Loucy (cell line): ENCODE measurements around the gene PPP1R14C.

ENCODE experiments used
- H2AFZ ChIP-seq: fragments of 200-600 bp; sonication (generic); 2 replicates; pipeline ENCODE4 v1.6.0; 2016; ENCODE audit warnings: antibody characterized with exemption, mild to moderate bottlenecking, low read length, moderate library complexity
- H3F3A ChIP-seq: fragments of 200-600 bp; 2 replicates; pipeline ENCODE4 v1.6.0; 2016; ENCODE audit warnings: antibody characterized with exemption, low read depth, mild to moderate bottlenecking
- H3K27me3 ChIP-seq: fragments of 200-600 bp; sonication (generic); 2 replicates; pipeline ENCODE4 v1.6.1; 2014; ENCODE audit warnings: low read length, mild to moderate bottlenecking; ENCODE audit not compliant: insufficient read depth, poor library complexity, severe bottlenecking
- H3K36me3 ChIP-seq: fragments of 200-600 bp; sonication (generic); 2 replicates; pipeline ENCODE4 v1.6.1; 2016; ENCODE audit warnings: low read length; ENCODE audit not compliant: insufficient read depth
- H3K4me1 ChIP-seq: fragments of 200-600 bp; sonication (generic); 2 replicates; pipeline ENCODE4 v1.5.1; 2014; ENCODE audit warnings: low read length, mild to moderate bottlenecking; ENCODE audit not compliant: insufficient read depth, poor library complexity, severe bottlenecking
- H3K4me2 ChIP-seq: fragments of 200-600 bp; sonication (generic); 2 replicates; pipeline ENCODE4 v1.6.0; 2014; ENCODE audit warnings: antibody characterized with exemption, low read length, low read depth, mild to moderate bottlenecking; ENCODE audit not compliant: poor library complexity, severe bottlenecking
- H3K4me3 ChIP-seq: fragments of 200-600 bp; sonication (generic); 2 replicates; pipeline ENCODE4 v1.5.1; 2014; ENCODE audit warnings: low read length, mild to moderate bottlenecking, mixed read lengths; ENCODE audit not compliant: poor library complexity, severe bottlenecking
- H3K79me2 ChIP-seq: fragments of 200-600 bp; sonication (generic); 2 replicates; pipeline ENCODE4 v1.6.1; 2014; ENCODE audit warnings: low read length; ENCODE audit not compliant: insufficient read depth
- H3K9ac ChIP-seq: fragments of 200-600 bp; sonication (generic); 2 replicates; pipeline ENCODE4 v1.6.0; 2014; ENCODE audit warnings: mild to moderate bottlenecking, low read depth, low read length, moderate library complexity; ENCODE audit not compliant: poor library complexity, severe bottlenecking
- H3K9me2 ChIP-seq: fragments of 200-600 bp; sonication (generic); replicated peaks from 2 replicates; pipeline ENCODE4 v1.6.1; 2016; ENCODE audit warnings: low read depth, low read length, mixed read lengths
- H3K9me3 ChIP-seq: fragments of 200-600 bp; sonication (generic); 2 replicates; pipeline ENCODE4 v1.6.1; 2014; ENCODE audit warnings: mild to moderate bottlenecking, antibody characterized with exemption, low read length, low read depth; ENCODE audit not compliant: insufficient read depth
- H4K20me1 ChIP-seq: fragments of 200-600 bp; sonication (generic); 2 replicates; pipeline ENCODE4 v1.6.0; 2014; ENCODE audit warnings: antibody characterized with exemption, low read length, mild to moderate bottlenecking; ENCODE audit not compliant: insufficient read depth, poor library complexity, severe bottlenecking
- CTCF ChIP-seq: fragments of 200-600 bp; sonication (generic); conservative IDR thresholded peaks from 2 replicates; pipeline ENCODE4 v1.5.1; 2014; ENCODE audit warnings: mild to moderate bottlenecking, antibody characterized with exemption, low read length
- EZH2phosphoT487 ChIP-seq: fragments of 200-600 bp; IDR thresholded peaks from 2 replicates; pipeline ENCODE4 v1.6.1; 2018; ENCODE audit warnings: antibody characterized with exemption, mild to moderate bottlenecking, moderate library complexity, borderline replicate concordance

PPP1R14C gene

GRCh38 chr6:150263765-150264404, 121.0 kb downstream of the PPP1R14C start:
- no peaks in the 10 kb centered on the region for H4K20me1 ChIP-seq
- H3F3A ChIP-seq = no peaks in the 10 kb centered on the region
- no peaks in the 10 kb centered on the region for H3K27me3 ChIP-seq
- no peak for TF ChIP-seq CTCF
- TF ChIP-seq EZH2phosphoT487 = no peak
- no peaks in the 10 kb centered on the region for H3K36me3 ChIP-seq
- H3K9me2 ChIP-seq = no peaks in the 10 kb centered on the region
- H3K9ac ChIP-seq = no peak overlapping the region
- H2AFZ ChIP-seq = no peak overlapping the region
- H3K9me3 ChIP-seq = no peaks in the 10 kb centered on the region
- no peak overlapping the region for H3K4me3 ChIP-seq
- no peaks in the 10 kb centered on the region for H3K4me1 ChIP-seq
- H3K79me2 ChIP-seq = no peaks in the 10 kb centered on the region
- no peak overlapping the region for H3K4me2 ChIP-seq

- H3K4me2 ChIP-seq = no peak overlapping the region
- no peaks in the 10 kb centered on the region for H4K20me1 ChIP-seq
- H3K27me3 ChIP-seq = no peaks in the 10 kb centered on the region
- H3K9me3 ChIP-seq = no peaks in the 10 kb centered on the region
- H3K79me2 ChIP-seq = no peaks in the 10 kb centered on the region
- no peak overlapping the region for H3K4me3 ChIP-seq
- H3K4me1 ChIP-seq = no peaks in the 10 kb centered on the region
- TF ChIP-seq EZH2phosphoT487 (no peak), CTCF (no peak)
- no peak overlapping the region for H2AFZ ChIP-seq
- H3K36me3 ChIP-seq = no peaks in the 10 kb centered on the region
- H3F3A ChIP-seq = no peaks in the 10 kb centered on the region
- no peak overlapping the region for H3K9ac ChIP-seq
- H3K9me2 ChIP-seq = no peaks in the 10 kb centered on the region
Measured at GRCh38 chr6:150266309-150266708, 123.5 kb downstream of the PPP1R14C start.

GRCh38 chr6:150266963-150267685, 124.3 kb downstream of the PPP1R14C start:
- no peaks in the 10 kb centered on the region for H3K9me2 ChIP-seq
- no peaks in the 10 kb centered on the region for H3K9me3 ChIP-seq
- H4K20me1 ChIP-seq = no peaks in the 10 kb centered on the region
- TF ChIP-seq CTCF (no peak), EZH2phosphoT487 (no peak)
- no peaks in the 10 kb centered on the region for H3K79me2 ChIP-seq
- no peaks in the 10 kb centered on the region for H3K27me3 ChIP-seq
- H3K4me3 ChIP-seq = no peak overlapping the region
- no peaks in the 10 kb centered on the region for H3K36me3 ChIP-seq
- no peaks in the 10 kb centered on the region for H3K4me1 ChIP-seq
- no peak overlapping the region for H3K9ac ChIP-seq
- no peaks in the 10 kb centered on the region for H3F3A ChIP-seq
- H3K4me2 ChIP-seq = no peak overlapping the region
- H2AFZ ChIP-seq = no peak overlapping the region
